ENCODE measurements around the gene SGK1.
"Not testable (repeated sequence)": the region's sequence is repeated elsewhere in the genome, so short reads cannot be mapped to it uniquely, and the experiment has no call there.

SGK1 gene

GRCh38 chr6:134326192-134326591 lies 8.3 kb upstream of the SGK1 start:
- not testable (repeated sequence) for DNase-seq

- DNase-seq, result no peak
Observed at GRCh38 chr6:134324766-134325165, 6.9 kb upstream of the SGK1 start.

- no peak for DNase-seq
Observed at GRCh38 chr6:134324141-134324540, 6.2 kb upstream of the SGK1 start.

- DNase-seq, result no peak
Observed at GRCh38 chr6:134323698-134324097, 5.8 kb upstream of the SGK1 start.

- no peak for DNase-seq
Observed at GRCh38 chr6:134323294-134323693, 5.4 kb upstream of the SGK1 start.

GRCh38 chr6:134322216-134322615 lies 4.3 kb upstream of the SGK1 start:
- DNase-seq, result no peak

GRCh38 chr6:134321246-134321645 lies 3.3 kb upstream of the SGK1 start:
- no peak for DNase-seq

- DNase-seq, result not testable (repeated sequence)
Observed at GRCh38 chr6:134319686-134320085, 1.8 kb upstream of the SGK1 start.

GRCh38 chr6:134318974-134319281 lies 1.0 kb upstream of the SGK1 start:
- no peak for DNase-seq

- DNase-seq, result no peak
Observed at GRCh38 chr6:134318236-134318973, 493 bp upstream of the SGK1 start.

- no peak for DNase-seq
Observed at GRCh38 chr6:134316733-134317431, 1.0 kb downstream of the SGK1 start.

- no peak for DNase-seq
Observed at GRCh38 chr6:134315974-134316441, 1.9 kb downstream of the SGK1 start.

- no peak for DNase-seq
Observed at GRCh38 chr6:134315189-134315588, 2.7 kb downstream of the SGK1 start.

- DNase-seq, result no peak
Observed at GRCh38 chr6:134314006-134314821, 3.7 kb downstream of the SGK1 start.

- DNase-seq, result no peak
Observed at GRCh38 chr6:134312038-134312660, 5.8 kb downstream of the SGK1 start.

GRCh38 chr6:134310817-134311216 lies 7.1 kb downstream of the SGK1 start:
- no peak for DNase-seq

GRCh38 chr6:134309983-134310605 lies 7.8 kb downstream of the SGK1 start:
- no peak for DNase-seq

- no peak for DNase-seq
Observed at GRCh38 chr6:134309227-134309626, 8.7 kb downstream of the SGK1 start.

GRCh38 chr6:134308800-134309199 lies 9.1 kb downstream of the SGK1 start:
- no peak for DNase-seq

- DNase-seq, result no peak
Observed at GRCh38 chr6:134307870-134308269, 10.0 kb downstream of the SGK1 start.

- DNase-seq, result no peak
Observed at GRCh38 chr6:134307075-134307474, 10.8 kb downstream of the SGK1 start.

- not testable (repeated sequence) for DNase-seq
Observed at GRCh38 chr6:134304381-134304780, 13.5 kb downstream of the SGK1 start.

GRCh38 chr6:134303891-134304290 lies 14.0 kb downstream of the SGK1 start:
- no peak for DNase-seq

All from CD4-positive, alpha-beta T cell treated with Interleukin-12 subunit alpha and Interleukin-12 subunit beta, for 1 hour (primary cell).